H54 (cell line): ENCODE results near the gene GOLM1.
"Not testable (repeated sequence)": the region's sequence is repeated elsewhere in the genome, so short reads cannot be mapped to it uniquely, and the experiment has no call there.

Experiments used
- DNase-seq: peaks from one replicate; pipeline ENCODE4 v3.0.0; 2011; ENCODE audit warnings: low spot score, mixed read lengths; ENCODE audit not compliant: insufficient read length
- FAIRE-seq: peaks from 3 replicates; lab custom pipeline; 2011; peaks lifted over from hg19 to GRCh38; lab: Jason Lieb, UNC
- POLR2A ChIP-seq: IDR thresholded peaks from 2 replicates; pipeline ENCODE4 v1.6.1; 2011; ENCODE audit warnings: low read depth, mild to moderate bottlenecking, low read length

Gene GOLM1, protein sequence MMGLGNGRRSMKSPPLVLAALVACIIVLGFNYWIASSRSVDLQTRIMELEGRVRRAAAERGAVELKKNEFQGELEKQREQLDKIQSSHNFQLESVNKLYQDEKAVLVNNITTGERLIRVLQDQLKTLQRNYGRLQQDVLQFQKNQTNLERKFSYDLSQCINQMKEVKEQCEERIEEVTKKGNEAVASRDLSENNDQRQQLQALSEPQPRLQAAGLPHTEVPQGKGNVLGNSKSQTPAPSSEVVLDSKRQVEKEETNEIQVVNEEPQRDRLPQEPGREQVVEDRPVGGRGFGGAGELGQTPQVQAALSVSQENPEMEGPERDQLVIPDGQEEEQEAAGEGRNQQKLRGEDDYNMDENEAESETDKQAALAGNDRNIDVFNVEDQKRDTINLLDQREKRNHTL

GRCh38 chr9:86098824-86099700 is at the start of gene GOLM1:
Gene GOLM1 (minus strand): TSS chr9:86099558. CDS start chr9:86079320, 20,238 bp downstream.
- peak; percentile 86 for DNase-seq
- peak; percentile 73 for TF ChIP-seq POLR2A

GRCh38 chr9:86146671-86147070 is 47.3 kb upstream of the GOLM1 start:
- not testable (repeated sequence) for DNase-seq, FAIRE-seq

More at GRCh38 chr9:86098824-86099700, at the start of gene GOLM1:
- no peak for FAIRE-seq

DNA sequence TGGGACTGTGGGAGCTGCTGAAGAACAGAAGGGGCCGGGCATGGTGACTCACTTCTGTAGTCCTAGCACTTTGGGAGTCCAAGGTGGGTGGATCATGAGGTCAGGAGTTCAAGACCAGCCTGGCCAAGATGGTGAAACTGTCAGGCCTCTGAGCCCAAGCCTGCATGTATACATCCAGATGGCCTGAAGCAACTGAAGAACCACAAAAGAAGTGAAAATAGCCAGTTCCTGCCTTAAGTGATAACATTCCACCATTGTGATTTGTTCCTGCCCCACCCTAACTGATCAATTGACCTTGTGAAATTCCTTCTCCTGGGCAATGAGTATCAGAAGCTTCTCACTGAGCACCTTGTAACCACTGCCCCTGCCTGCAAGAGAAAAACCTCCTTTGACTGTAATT is 46.6 kb upstream of the GOLM1 start:
- DNase-seq, FAIRE-seq: not testable (repeated sequence)

- FAIRE-seq (no peak), DNase-seq (no peak)
- TF ChIP-seq POLR2A = no peak
These were observed 43.6 kb upstream of the GOLM1 start for GRCh38 chr9:86142973-86143372.

- FAIRE-seq (no peak), DNase-seq (no peak)
- no peak for TF ChIP-seq POLR2A
These were observed 42.5 kb upstream of the GOLM1 start for GRCh38 chr9:86141843-86142242.

DNA sequence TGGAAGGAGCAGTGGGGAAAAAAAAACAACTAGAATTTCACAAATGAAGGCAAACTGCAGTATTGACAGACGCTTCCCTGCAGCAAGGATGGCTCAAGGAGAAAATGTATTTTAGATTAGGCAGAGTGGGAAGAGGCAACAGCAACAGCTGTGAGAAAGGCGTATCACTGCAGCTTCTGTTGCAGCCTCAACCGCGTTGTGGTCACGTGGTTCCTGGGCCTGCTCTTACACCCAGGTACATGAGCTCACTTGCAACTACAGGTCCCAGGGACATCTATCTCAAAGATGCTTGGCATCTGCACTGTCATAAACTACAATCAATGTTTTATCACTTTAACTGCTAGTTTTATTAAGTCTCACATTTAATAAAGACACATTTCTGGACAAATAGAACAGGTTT is 36.0 kb upstream of the GOLM1 start:
- no peak for TF ChIP-seq POLR2A

DNA sequence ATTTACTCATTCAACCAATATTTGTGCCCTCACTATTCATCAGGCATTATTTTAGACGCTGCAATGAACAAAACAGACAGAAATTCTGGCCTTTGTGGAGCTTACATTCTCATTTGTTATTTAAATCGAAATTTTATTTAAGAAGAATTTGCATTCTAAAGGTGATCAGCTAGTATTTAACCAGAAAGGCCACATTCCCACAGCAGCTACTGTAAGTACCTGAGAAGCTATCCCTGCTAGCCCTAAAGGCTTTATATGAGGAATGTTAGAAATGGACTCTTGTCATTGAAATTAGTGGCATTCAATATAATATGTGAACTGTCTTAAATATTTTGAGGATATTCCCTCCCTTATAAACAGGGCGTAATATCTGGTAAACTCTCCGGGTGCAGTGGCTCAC is 35.0 kb upstream of the GOLM1 start:
- no peak for TF ChIP-seq POLR2A
- FAIRE-seq (no peak), DNase-seq (no peak)

More for the DNA sequence above, 36.0 kb upstream of the GOLM1 start:
- DNase-seq = no peak
- FAIRE-seq = no peak

DNA sequence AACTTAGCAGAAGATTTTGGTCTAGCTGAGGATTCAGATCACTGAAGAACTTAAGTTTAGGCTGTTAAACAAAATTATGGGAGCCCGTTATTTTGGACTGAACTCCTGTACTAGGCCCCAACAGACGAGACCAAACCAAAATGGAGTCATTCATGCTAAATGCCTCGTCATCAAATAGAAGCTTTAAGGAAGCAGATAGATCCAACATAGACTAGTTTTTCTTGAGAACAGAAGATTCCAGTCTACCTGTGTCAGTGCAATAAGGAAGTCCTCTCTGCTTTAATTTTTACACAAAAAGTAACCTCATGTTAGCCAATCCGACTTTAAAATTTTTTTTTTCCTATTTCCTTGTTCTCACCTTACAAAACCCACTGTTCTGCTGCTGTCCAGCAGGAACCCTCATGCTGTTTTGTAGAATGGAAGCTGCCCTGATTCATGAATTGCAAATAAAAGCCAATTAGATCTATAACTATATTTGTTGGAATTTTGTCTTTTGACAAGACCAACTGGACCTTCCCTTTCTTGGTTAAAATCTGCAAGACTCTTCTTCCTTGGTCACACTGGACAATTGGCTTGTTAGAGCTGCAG is 29.0 kb upstream of the GOLM1 start:
- FAIRE-seq (no peak), DNase-seq (no peak)
- no peak for TF ChIP-seq POLR2A

DNA sequence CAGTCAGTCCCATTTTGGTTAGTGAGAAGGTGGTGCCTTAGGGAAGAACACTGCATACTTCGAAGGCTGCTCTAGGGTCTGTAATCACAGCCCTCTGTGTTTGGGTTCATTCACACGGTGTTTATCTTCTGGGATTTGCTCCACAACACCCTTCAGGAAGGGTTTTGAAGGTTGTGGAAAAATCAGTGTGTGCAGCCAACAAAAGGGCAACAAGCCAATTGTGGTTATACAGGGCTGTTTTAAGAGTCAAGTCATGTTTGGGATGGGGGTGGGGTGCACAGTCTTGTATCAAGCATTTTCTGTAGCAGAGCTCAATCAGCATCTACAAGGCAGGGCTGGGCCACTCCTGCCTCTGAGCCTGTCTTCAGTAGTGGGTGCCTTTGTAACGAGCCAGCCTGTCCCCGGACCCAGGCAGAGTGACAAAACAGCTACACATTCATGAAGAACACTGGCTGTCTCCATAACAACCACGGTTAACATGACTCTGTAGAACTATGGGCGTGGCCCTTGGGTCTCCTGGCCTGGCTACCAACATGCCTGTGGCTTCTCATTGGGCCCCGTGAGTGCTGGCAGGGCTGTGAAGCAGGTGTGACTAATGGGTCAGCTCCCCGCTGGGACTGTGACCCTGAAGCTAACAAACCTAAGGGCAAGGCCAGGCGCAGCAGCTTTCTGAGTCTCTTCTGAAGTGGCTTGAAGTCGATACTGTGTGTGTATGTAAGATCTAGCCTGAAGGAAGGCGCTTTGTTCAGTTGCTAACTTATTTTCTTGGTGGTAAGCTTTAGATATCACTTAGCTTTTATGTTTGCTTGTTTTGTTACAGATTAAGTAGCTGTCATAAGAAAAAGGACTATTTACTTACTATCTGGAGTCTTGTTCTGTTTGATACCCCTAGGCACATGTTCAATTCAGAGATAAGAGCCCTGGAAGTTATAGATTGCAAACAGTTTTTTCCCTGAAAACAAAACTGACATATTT is 27.9 kb upstream of the GOLM1 start:
- FAIRE-seq = peak; percentile 100
- TF ChIP-seq POLR2A = no peak

DNA sequence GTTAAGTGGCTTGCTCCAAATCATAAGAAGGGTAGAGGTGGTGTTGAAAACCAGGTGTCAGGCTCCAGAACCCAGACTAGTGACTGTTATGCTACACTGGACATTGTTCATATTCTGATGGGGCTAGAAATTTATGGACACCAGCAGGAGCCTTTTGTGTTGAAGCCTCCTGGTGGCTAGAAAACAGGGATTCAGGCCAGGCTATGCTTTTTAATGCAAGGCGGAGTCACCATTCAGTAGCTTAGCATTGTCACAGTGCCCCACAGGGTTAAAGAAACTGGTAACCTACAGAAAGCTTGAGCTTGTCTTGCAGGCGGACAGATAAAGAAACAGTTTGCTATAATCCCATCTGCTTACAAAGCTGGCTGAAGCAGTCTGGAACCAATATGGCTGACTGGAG is 23.0 kb upstream of the GOLM1 start:
- DNase-seq = no peak
- FAIRE-seq = no peak
- no peak for TF ChIP-seq POLR2A

More for the DNA sequence above, 27.9 kb upstream of the GOLM1 start:
- peak; percentile 99 for DNase-seq

DNA sequence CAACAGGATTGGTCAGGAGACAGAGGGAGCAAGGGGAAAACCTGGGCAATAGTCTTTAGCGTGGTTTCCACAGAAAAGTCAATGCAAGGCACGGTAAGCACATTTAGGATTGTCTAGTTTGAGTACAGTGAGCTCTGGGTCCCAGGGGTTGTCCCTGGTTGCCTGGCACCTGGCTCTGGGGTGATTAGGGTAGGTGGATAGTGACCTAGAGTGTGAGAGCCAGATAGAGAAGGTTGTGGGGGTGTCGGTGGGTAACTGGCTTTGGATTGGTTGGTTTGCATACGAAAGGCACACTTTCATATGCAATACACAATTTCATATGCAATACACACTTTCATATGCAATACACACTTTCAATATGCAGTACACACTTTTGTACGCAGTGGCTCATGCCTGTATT is 20.1 kb upstream of the GOLM1 start:
- FAIRE-seq (no peak), DNase-seq (no peak)
- TF ChIP-seq POLR2A = no peak

- FAIRE-seq = no peak
- DNase-seq = no peak
- TF ChIP-seq POLR2A = no peak
These were observed 17.1 kb upstream of the GOLM1 start for GRCh38 chr9:86116425-86116824.

DNA sequence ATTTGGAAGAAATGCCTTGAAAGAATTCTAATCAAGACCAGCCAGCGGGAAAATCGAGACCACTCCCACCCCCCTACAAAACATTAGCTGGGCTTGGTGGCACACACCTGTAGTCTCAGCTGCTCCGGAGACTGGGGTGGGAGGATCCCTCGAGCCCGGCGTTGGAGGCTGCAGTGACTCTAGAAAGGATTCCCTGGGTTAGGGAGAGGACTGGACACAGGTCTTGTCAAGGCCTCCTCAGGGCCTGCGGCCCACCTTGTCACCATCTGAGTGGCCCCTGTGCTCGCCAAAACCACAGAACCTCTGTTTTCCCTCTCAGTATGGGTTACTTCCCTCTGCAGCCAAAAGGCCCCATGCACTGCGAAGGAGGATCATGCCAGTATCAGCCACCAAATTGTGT is 16.5 kb upstream of the GOLM1 start:
- FAIRE-seq (no peak), DNase-seq (no peak)
- no peak for TF ChIP-seq POLR2A
